Measurements from ENCODE around the gene ANKRD29.

The ANKRD29 gene

DNA sequence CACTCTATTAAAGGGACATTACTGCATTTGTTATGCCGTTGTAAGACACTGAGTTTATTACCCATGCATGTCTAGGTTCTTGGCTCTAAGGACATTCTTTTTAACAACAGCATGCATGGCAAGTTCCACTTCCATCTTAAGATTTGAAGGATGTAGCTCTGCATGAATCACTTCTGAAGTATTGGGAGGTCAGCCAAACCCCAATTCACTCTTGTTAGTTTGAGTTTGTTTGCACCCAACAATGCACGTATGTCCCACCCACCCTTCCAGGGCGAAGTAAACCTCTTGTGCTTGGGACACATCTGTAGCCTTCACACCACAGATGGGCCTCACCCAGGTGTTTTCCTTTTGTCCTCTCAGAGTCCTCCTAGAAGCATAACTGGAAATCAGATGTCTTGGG is 21.0 kb upstream of the ANKRD29 start:
- no peak for DNase-seq

DNA sequence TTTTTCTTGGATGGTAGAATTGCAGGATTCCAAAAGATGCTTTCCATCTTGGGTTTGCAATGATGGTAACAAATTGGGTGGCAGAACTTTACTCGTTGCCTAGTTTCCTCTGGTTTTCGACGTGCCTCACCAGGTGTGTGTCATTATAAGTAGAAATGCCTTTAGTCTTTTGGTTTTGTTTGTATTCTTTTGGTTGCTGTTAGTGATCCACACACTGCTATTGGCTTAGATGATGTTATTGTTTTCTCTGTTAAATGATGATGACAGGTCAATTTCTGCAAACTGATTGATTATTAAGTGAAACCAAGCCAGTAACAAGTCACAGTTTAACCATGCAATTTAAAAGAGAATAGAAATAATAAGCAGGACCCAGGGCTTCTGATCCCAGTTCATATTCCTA is 20.4 kb upstream of the ANKRD29 start:
- DNase-seq, result no peak

DNA sequence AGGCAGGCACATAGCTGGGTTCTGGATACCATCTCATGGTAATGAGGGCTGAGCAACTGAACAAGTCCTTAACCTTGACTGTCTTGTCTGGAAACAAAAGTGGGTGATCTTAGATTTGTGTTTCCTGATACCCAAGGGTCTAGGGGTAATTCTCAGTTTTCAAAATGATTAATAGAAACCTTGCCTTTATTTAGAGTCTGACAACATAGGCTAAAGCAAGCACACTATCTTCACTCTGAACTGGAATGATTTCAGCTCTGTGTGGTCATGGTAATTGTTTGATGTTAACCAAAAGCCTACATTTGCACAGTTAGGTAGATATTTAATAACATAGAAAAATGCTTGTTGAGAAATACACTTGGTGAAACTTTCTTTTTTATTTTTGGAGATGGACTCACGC is 19.8 kb upstream of the ANKRD29 start:
- DNase-seq, result no peak

DNA sequence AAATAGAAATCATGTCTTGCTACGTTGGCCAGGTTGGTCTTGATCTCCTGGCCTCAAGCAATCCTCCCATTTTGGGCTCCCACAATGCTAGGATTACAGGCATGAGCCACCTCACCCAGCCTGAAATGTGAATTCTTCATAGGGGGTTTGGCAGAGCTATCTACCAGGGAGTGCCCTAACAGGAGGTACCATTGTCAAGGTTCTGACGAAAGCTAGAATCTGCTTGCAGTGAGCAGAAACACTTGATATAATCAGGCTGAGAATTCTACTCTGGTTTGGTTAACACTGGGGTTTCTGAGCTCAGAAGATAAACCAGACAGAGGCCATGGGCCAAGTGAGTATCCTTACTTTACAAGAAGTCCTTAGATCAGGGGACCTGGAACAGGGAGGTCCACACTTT is 19.3 kb upstream of the ANKRD29 start:
- DNase-seq, result no peak

DNA sequence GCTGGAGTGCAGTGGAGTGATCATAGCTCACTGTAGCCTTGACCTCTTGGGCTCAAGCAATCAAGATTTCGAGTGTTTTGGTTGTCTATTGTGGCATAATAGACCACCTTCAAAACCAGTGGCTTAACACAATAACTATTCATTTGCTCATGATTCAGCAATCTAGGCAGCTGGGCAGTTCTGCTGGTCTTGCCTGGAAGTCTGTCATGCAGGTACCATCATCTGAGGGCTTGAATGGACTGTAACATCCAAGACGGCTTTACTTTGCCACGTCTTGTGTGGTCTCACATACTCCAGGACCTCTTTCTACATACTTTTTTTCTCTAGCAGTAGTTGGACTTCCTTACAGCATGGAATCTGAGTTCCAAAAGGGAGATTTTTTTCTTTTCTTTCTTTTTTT is 13.2 kb upstream of the ANKRD29 start:
- no peak for DNase-seq

DNA sequence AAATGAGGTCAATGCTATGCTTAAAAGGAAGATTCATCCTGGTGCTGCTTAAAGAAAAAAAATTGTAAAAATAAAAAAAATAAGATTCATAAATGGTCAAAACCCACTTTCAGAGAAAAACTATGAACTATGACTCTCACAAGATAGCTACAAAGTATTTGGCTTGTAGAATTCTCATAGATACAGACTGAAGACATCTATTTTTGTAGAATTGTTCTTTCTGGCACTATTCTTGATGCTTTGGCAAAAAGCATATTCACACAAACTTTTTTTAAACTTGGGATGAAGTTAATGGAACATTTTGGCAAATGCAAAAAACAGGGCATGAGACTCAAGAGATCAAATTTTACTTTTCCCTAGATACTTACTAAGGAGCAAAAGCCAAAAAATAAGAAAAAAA is 12.5 kb upstream of the ANKRD29 start:
- DNase-seq, result no peak

DNA sequence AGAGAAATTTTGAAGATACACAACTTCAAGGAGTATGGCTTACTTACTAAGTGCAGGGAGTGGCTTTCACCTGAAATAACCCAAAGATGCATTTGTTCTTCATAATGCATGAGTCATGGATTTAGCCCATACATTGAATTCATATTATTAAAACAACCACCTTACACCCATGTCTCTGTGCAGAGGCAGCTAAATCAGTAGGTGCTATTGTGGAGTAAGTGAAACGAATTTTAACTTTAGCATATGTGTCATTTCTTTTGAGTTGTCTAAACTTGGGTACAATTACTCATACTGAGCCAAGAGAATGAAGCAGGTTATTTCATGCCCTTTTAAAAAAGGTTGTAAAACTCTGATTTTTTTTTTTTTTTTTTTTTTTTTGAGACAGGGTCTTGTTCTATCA is 11.0 kb upstream of the ANKRD29 start:
- DNase-seq, result no peak

DNA sequence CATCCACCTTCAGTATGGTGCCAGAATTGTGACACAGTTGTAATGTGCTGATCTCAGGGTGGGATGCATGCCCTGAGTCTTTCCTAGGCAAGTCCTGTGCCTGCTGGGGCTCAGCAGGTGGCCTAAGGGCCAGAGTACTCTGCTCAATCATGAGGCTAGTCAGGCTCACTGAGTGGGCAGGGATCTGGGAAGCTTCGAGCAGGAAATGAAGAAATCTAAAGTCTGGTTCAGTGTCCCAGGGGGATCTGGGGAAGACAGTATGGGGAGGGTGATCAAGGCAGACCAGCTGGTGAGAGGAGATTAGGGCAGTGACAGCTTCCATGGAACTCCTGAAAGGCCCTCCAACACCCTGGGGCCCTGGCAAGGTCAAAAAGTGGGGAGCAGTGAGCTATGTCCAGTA is 8.9 kb upstream of the ANKRD29 start:
- DNase-seq, result peak in 1 of 2 experiments; percentile 31

DNA sequence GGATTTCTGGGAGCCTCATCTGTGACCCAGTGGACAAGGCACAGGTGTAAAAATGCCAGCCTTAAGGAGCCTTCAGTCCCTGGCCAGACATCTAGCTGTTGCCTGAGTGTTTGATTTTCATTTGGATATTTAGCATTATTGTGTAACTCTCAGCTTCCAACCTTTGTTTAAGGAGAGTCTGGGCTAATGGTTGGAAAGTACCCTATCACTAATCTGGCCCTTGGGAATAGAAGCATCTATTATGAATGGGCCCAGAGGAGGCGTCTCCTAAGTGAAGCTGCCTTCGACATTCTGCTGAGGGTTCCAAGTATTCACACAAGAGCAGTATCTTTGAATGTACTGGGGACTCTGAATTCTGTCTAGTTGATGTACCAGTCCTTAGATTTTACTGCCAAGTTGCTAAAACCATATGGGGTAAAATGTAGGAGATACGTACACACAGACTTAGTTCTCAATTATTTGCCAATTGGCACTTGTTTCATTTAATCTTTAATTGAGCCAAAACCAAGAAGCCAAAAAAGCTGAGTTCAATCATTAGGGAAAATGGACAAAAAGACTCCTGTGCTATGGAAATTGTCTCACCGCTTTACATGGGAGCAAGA is 7.2 kb upstream of the ANKRD29 start:
- no peak for DNase-seq

DNA sequence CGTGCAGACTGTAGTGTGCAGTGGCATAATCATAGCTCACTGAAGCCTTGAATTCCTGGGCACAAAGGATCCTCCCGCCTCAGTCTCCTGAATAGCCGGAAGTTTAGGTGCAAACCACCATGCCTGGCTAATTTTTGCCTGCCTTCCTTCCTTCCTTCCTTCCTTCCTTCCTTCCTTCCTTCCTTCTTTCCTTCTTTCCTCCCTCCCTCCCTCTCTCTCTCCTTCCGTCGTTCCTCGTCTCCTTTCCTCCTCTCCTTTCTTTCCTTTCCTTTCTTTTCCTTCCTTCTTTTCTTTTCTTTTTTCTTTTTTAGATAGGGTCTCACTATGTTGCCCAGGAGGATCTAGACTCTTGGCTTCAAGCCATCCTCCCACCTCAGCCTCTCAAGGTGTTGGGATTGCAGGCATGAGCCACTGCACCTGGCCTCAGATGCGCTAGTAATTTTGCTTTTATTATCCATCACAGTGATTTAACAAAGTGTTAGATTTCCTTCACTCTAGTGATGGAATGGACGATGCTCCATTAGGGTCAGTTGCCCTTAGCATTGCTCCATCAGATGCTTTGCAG is 6.6 kb upstream of the ANKRD29 start:
- no peak for DNase-seq

DNA sequence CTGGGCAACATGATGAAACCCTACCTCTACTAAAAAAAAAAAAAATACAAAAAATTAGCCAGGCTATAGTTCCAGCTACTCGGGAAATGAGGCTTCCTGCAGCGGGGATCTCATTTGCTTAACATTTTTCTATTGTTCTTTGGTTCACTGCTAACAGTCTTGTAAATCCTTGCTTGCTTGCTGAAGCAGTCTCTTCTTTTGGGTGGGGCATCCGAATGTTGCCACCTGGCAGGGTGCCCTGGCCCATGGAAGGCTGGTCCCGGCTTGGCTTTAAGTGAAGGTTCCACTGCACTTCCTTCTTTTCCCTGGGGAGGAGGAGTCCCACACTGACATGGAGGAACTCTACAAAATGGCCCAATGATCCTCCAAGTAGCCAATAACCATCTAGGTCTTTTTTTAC is 6.0 kb upstream of the ANKRD29 start:
- no peak for DNase-seq

DNA sequence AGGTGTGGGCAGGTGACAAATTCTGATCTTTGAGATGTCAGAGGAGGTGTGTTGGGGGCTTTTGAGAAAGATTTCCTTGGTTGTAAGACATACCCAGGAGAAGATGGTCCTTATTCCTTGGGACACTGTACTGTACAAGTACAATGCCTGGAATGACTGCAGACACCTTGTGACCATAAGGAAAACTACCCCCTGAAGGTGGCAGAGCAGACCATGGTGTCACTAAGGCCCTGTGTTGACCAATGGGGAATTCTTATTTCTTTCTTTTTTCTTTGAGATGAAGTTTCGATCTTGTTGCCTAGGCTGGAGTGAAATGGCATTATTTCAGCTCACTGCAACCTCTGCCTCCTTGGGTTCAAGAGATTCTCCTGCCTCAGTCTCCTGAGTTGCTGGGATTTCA is 4.4 kb upstream of the ANKRD29 start:
- DNase-seq, result no peak

DNA sequence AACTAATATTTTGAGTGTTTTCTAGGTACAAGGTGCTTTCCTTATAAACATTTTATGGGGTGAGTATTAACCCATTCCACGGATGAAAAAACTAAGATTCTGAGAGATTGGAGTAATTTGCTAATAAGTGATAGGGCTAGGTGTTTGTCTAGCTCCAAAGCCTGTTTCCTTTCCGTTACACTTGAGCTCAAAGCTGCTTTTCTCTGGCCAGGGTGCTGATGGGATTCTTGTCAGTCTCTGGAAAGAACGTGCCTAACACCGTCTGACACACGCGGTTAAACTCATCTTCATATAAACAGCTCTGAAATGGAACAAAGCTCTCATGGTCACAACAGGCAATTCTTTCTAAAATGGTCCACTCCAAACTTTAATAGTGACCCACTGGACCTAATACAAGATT is 2.0 kb upstream of the ANKRD29 start:
- no peak for DNase-seq

DNA sequence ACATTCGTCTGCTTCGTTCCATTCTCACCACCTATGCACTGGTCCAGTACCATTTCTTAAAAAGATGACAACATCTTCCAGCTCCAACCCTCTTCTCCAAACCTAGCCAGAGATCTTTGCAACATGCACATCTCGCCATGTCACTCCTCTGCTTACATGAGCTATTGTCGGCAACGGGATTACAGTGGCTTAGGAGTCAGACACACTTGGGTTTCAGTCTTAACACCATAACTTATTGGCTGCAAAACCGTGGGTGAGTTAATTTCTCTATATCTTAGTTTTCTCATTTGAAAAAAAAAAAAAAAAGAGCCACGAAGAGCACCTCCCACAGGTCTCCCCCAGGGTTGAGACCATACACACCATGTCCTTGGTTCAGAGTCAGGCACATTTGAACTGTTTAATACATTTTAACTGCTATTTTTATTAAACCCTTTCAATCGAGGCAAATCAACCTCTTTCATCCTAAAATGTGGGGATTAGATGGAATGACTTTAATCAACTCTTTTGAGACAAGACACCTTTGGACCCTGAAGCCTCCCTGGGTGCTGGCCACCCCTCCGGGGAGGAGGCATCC is 889 bp downstream of the ANKRD29 start:
- DNase-seq, result no peak

DNA sequence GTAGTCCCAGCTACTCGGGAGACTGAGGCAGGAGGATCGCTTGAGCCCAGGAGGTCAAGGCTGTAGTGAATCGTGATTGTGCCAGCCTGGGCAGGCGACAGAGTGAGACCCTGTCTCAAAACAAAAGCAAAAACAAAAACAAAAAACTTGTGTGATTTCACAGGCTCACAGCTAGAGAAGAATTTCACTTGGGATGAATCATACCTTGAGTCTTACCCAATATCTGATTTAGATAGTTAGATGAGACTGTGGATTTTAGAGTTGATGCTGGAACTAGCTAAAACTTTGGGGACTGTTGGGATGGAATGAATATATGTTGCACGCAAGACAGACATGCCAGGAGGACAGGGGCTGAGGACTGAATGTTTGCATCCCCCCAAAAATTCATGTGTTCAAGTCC is 4.4 kb downstream of the ANKRD29 start:
- no peak for DNase-seq

DNA sequence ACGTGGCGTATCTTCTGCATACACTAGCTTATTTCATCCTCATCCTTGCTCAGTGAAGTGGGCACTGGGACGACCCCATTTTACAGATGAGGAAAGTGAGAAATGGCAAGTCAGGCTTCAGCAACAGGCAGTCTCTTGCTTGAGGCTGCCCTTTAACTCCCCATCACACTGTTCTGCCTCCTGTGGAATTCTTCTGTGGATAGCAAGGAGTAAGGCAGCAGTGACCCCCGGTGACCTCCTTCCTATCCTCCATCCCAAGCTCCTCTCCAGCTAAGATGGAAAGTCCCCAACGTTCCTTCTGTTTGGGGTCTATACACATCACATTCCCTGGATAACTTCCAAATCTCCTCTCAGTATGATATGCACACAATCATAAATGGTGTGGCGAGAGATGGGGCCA is 10.5 kb downstream of the ANKRD29 start:
- no peak for DNase-seq

DNA sequence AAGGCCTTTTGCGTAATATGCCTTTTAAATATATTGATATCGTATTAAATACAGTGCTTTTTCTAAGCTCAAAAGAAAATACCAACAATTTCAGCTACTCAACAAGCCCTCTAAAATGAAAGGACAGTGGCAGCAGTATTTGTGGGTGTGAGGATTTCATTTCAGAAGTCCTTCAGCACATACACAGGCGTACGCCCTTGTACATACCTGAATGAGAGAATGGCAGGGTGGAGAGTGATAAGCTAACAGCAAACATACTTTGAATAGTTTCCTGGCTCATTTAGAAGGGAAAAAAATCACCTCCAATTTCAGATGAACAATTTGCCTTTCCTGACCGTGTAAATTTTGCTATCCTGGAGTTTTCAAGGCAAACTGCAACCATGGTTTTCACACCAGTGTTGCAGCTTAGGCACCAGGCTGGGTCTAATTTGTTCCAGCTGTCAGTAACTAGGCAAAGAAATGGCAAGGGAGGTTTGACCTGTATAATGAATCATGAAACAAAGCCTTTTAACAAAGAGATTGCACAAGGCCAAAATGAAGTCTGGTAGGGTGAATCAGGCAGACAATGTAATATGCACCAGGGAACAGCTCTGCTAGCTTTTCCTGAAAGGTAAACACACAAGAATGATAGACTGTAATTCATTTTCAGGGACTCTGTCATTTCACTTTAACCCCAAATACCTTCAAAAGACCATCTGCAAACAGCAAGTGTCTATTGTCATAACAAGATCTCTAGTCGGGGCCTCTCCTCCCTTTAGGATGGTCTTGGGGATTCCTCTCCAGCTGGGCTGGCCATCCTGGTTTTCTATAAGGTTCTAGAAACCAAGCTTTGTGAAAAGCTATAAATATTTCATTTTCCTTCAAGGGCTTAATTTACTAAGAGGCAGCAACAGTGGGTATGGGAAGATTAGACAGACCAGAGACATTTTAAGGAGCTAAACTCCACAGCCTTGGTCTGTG is 11.5 kb downstream of the ANKRD29 start:
- no peak for DNase-seq

DNA sequence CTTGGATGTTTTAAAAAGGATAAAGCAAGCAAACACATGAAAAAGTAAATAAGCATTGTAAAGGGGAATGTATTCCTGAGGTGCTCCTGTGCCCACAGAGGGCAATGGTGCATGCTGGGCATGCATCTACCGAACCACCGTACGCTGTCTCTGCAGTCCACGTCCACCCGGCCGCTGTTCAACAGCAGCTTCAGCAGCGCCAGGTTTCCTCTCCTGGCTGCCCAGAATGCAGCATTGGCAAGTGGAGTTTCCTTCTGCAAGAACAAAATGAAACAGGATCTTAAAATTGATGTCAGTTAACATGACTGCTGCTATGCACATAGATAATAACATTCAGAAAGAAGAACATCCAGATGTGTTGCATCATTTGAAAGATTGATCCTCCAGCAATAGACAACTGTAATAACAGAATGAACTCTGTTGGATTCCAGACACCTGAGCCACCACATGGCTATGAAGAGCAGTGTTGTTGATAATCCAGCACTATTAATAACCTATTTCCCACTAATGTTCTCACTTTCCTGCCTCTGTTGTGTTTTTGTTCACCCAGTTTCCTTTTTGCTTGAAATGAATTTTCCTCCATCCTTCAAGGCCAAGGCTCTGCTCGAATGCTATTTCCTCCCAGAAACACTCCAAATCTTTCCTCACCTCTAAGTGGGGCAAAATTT is 13.6 kb downstream of the ANKRD29 start:
- DNase-seq, result no peak

DNA sequence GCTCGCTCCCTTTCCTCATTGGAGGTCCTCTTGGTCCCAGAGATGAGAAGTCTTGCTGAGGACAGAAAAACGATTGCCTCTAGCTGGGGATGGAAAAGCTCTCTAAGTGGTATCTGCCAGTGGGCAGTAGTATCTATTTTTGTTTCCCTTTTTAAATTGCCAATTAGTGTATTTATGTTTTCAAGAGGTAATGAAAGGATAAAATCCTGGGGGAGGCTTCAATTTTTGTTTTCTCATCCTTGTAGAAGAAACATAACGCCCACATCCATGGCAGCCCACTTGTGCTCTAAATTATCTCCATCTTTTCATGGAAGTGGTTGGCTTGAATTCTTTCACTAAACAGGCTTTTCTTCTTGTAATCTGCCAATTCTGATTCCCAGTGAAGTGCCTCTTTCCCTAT is 14.3 kb downstream of the ANKRD29 start:
- DNase-seq, result no peak

DNA sequence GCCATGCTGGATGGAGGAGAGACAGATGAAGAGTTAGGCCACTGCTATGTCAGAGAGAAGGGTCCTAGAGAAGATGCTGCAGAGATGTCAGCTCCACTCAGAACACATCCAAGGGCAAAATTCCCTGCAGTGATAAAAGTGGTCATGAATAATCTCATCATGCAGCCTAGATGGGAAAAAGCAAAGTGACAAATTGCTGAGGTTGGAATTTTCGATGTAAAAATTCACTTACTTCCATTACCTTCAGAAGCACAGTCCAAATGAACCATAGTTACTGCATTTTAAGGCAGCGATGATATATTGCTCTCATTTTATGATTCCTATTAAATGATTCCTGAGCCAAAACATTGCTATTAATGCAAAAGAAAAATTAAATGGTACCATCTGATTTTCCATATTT is 16.4 kb downstream of the ANKRD29 start:
- DNase-seq, result no peak

DNA sequence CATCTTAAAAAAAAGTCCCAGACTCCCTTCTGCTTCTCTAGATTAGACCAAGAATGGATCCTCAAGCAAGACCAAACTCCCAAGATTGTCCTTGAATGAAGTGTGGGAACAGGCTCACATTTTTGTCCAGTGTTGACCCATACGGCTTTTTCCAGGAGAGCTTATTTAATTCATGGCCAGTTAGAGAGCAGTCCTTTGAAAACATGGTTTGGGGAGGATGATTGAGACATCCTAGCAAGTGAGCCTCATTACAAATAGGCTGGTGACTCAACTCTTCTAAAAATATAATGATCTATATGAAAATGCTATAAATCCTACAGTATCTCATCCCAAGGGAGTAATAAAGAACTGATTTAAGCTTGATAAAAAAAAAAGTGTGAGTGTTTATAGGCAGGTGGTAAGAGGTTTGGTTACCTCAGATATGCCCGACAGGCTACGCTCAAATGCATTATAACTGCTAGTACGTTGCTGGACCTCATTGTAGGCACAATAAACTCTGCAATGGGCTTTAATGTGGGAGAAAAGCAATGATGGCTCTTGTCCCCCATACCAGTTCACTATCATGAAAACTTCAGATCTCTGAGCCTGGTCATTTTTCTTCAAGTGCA is 17.0 kb downstream of the ANKRD29 start:
- DNase-seq, result no peak

DNA sequence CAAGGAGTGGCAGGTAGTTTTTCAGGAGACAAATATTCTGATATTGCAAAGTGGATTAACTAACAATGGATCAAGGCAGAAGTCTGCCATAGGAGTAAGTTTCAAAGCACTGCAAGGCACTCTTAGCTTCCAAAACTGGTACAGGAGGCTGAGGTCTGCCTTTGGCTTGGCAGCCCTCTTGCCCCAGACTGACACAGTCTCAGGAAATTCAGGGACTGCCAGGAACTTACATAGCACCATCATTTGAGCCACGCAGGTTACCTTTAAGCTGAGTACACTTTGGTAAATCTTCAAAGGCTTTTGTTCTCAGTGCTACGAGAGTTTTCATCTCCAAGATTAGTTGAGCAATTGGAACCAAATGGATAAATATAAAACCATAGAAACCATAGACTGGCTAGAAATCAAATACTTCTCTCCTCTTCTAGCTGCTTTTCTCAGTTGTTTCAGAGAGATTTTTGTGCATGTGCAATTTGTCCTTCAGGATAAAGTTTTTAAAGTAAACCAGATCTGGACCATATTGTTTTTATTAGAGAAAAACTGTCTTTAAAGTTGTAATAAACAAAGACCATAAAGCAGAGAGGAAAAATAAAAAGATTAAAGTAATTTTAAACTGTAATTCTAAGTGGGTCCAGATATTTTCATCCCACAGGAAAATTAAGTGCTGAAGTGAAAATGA is 18.8 kb downstream of the ANKRD29 start:
- no peak for DNase-seq
